HL-60 (cell line): ENCODE results near the gene COX6A1.

Experiments
- GABPA ChIP-seq: IDR thresholded peaks from 2 replicates; pipeline ENCODE4 v1.6.1; 2012; ENCODE audit warnings: low read depth
- POLR2AphosphoS5 ChIP-seq: IDR thresholded peaks from 2 replicates; pipeline ENCODE4 v1.6.1; 2012; ENCODE audit warnings: low read depth
- SPI1 ChIP-seq: IDR thresholded peaks from 2 replicates; pipeline ENCODE4 v1.6.1; 2012; ENCODE audit warnings: low read depth, mild to moderate bottlenecking, borderline replicate concordance
- TF ChIP-seq, protein P1 (sequence below): IDR thresholded peaks from one replicate; pipeline ENCODE4 v1.5.1; 2011; ENCODE audit warnings: low read length, control low read depth, inconsistent platforms; ENCODE audit not compliant: insufficient read depth
- TF ChIP-seq, protein P2 (sequence below): IDR thresholded peaks from 2 replicates; pipeline ENCODE4 v1.6.1; 2012; ENCODE audit warnings: low read depth; ENCODE audit not compliant: insufficient replicate concordance

DNA sequence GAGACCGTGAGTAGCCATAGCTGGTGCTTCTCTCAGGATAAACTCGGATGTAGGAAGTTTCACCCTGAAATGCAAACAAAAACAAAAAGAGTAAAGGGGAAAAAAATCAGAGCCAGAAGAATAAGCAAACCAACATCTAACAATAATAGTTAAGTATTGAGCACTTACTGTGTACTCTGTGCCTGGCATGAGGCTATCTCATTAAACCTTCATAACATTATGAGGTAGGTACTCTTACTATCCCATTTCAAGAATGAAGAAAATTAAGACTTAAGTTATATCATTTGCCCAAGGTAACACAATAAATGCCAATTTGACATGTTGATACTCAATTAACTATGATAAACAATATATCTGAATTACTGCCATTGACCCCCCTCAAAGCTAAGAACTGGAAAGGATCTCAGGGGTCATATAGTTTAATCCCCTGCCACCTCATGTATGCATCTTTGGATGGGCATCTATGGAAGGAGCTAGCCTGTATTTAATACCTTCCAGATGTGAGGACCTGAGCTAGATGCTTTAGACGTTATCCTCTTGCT lies 24.3 kb downstream of the COX6A1 start:
- TF ChIP-seq, protein P1, sequence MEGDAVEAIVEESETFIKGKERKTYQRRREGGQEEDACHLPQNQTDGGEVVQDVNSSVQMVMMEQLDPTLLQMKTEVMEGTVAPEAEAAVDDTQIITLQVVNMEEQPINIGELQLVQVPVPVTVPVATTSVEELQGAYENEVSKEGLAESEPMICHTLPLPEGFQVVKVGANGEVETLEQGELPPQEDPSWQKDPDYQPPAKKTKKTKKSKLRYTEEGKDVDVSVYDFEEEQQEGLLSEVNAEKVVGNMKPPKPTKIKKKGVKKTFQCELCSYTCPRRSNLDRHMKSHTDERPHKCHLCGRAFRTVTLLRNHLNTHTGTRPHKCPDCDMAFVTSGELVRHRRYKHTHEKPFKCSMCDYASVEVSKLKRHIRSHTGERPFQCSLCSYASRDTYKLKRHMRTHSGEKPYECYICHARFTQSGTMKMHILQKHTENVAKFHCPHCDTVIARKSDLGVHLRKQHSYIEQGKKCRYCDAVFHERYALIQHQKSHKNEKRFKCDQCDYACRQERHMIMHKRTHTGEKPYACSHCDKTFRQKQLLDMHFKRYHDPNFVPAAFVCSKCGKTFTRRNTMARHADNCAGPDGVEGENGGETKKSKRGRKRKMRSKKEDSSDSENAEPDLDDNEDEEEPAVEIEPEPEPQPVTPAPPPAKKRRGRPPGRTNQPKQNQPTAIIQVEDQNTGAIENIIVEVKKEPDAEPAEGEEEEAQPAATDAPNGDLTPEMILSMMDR, result no peak
- TF ChIP-seq GABPA, result no peak
- TF ChIP-seq POLR2AphosphoS5, result no peak
- TF ChIP-seq, protein P2, sequence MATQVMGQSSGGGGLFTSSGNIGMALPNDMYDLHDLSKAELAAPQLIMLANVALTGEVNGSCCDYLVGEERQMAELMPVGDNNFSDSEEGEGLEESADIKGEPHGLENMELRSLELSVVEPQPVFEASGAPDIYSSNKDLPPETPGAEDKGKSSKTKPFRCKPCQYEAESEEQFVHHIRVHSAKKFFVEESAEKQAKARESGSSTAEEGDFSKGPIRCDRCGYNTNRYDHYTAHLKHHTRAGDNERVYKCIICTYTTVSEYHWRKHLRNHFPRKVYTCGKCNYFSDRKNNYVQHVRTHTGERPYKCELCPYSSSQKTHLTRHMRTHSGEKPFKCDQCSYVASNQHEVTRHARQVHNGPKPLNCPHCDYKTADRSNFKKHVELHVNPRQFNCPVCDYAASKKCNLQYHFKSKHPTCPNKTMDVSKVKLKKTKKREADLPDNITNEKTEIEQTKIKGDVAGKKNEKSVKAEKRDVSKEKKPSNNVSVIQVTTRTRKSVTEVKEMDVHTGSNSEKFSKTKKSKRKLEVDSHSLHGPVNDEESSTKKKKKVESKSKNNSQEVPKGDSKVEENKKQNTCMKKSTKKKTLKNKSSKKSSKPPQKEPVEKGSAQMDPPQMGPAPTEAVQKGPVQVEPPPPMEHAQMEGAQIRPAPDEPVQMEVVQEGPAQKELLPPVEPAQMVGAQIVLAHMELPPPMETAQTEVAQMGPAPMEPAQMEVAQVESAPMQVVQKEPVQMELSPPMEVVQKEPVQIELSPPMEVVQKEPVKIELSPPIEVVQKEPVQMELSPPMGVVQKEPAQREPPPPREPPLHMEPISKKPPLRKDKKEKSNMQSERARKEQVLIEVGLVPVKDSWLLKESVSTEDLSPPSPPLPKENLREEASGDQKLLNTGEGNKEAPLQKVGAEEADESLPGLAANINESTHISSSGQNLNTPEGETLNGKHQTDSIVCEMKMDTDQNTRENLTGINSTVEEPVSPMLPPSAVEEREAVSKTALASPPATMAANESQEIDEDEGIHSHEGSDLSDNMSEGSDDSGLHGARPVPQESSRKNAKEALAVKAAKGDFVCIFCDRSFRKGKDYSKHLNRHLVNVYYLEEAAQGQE, result no peak
- TF ChIP-seq SPI1, result no peak
